Measurements from ENCODE around the gene UHRF2. TPM values are rescaled to one million over a fixed set of nuclear protein-coding genes. Genes with fewer than 3 reads are reported as not detected.

Gene UHRF2
- total and polyA plus RNA-seq, 2 donors (not counting 3 experiments of a cell fraction or from before 2014, with no cell fraction given), result 63.5 to 101 TPM

DNA sequence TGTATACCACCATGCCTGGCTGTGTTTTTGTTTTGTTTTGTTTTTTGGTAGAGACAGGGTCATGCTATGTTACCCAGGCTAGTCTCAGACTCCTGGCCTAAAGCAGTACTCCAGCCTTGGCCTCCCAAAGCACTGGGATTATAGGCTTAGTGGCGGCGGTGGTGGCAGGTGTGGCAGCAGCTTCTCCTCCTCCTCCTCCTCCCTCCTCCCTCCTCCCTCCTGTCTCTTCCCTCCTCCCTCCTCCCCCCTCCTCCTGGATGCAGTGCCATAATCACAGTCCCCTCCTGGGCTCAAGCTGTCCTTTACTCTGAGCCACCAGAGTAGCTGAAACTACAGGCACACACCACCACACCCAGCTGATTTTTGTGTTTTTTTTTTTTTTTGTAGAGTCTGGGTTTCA, 71.2 kb downstream of the UHRF2 start:
- Histone ChIP-seq H3K27me3 (ENCODE audit: control insufficient read depth in 2 of 2, insufficient read depth in 2 of 2, low read length in 2 of 2) (no peaks in the 10 kb centered on the region), H3K4me1 (ENCODE audit: control insufficient read depth, extremely low read depth, insufficient read depth, low read length) (no peaks in the 10 kb centered on the region), H4K20me1 (replicated peaks; ENCODE audit: control insufficient read depth, extremely low read depth, insufficient read depth, low read length) (no peaks in the 10 kb centered on the region), H3K79me2 (ENCODE audit: control insufficient read depth, insufficient read depth, low read length) (peaks cover 74% of the 10 kb centered on the region), H3K27ac (ENCODE audit: insufficient read depth, low read depth, low read length) (no peak overlapping the region), H3K4me3 (replicated peaks in 1 of 3; ENCODE audit: insufficient read depth in 1 of 3, low read depth in 1 of 3, low read length in 3 of 3) (no peak overlapping the region), H2AFZ (ENCODE audit: low read depth, low read length) (no peak overlapping the region), H3K4me2 (ENCODE audit: insufficient read depth, low read length) (no peak overlapping the region), H3K36me3 (ENCODE audit: control insufficient read depth in 2 of 2, extremely low read depth in 1 of 2, insufficient read depth in 2 of 2, low read length in 2 of 2) (peaks cover 5 to 34% of the 10 kb centered on the region in 2 experiments), H3K9me1 (replicated peaks; ENCODE audit: control insufficient read depth, extremely low read depth, insufficient read depth, low read length) (no peaks in the 10 kb centered on the region), H3K9ac (replicated peaks; ENCODE audit: extremely low read depth, insufficient read depth, low read length) (no peak overlapping the region), H3K9me3 (replicated peaks; ENCODE audit: control insufficient read depth, insufficient read depth, low read length) (no peaks in the 10 kb centered on the region)
- FAIRE-seq, result no peak
- dilution Hi-C loops (cut with MboI; ENCODE audit: extremely low pct_ligation_motif_present, low sequenced_read_pairs) (no loop called here), intact Hi-C loops (cut with micrococcal nuclease) (loop anchor here (5.0 to 10.0 kb wide), 2 partner anchors 52 to 429 kb away; no protein-coding TSS in a partner anchor)
- ChIA-PET POLR2A (no interaction called here), CTCF (no interaction called here)
- no TSS peak for BruUV-seq (replicated peaks)
- no peak for DNase-seq (ENCODE audit: low read depth, low spot score)
- no peak for TF ChIP-seq POLR2AphosphoS5 (IDR thresholded peaks at IDR 0.05; ENCODE audit: insufficient read depth, low read depth, low read length)
- TF ChIP-seq CTCF (IDR thresholded peaks at IDR 0.05; ENCODE audit: extremely low read depth in 1 of 2, insufficient read depth in 1 of 2, low read depth in 1 of 2, low read length in 2 of 2), result no peak
- no peak for TF ChIP-seq MYC (IDR thresholded peaks at IDR 0.05; ENCODE audit: low read depth, low read length)
- TF ChIP-seq GATA2 (IDR thresholded peaks at IDR 0.05; ENCODE audit: insufficient read depth, insufficient read length, low read depth, low read length), result no peak
- TF ChIP-seq POLR2A (IDR thresholded peaks at IDR 0.05; ENCODE audit: low read depth, low read length), result no peak
- TF ChIP-seq JUN (IDR thresholded peaks at IDR 0.05; ENCODE audit: borderline replicate concordance, insufficient read depth, insufficient read length, low read depth), result no peak
- TF ChIP-seq MAX (IDR thresholded peaks at IDR 0.05; ENCODE audit: insufficient read depth, insufficient read length), result no peak
- no peak for TF ChIP-seq FOS (IDR thresholded peaks at IDR 0.05; ENCODE audit: borderline replicate concordance, insufficient read depth, low read length)
- TF ChIP-seq EZH2 (IDR thresholded peaks at IDR 0.05; ENCODE audit: borderline replicate concordance, low read depth, low read length, severe bottlenecking), result no peak
